SIG-M5 treated with dmso at 0.1 percent for 504 hours (cell line): ENCODE data around the gene ABLIM3.

ENCODE experiments used
- DNase-seq: peaks from one replicate; lab custom pipeline; 2025; ENCODE audit not compliant: unreplicated experiment; lab: John Stamatoyannopoulos, UW

Gene ABLIM3

GRCh38 chr5:149133795-149134777 is 7.2 kb upstream of the ABLIM3 start:
- DNase-seq: no peak

GRCh38 chr5:149134778-149135500 is 6.4 kb upstream of the ABLIM3 start:
- no peak for DNase-seq

GRCh38 chr5:149135536-149136201 is 5.6 kb upstream of the ABLIM3 start:
- DNase-seq: no peak

- no peak for DNase-seq
Observed at GRCh38 chr5:149138182-149138923, 2.9 kb upstream of the ABLIM3 start.

GRCh38 chr5:149140197-149141002 is 893 bp upstream of the ABLIM3 start:
- DNase-seq: no peak

- no peak for DNase-seq
Observed at GRCh38 chr5:149141957-149142851, 911 bp downstream of the ABLIM3 start.

GRCh38 chr5:149143470-149143869 is 2.2 kb downstream of the ABLIM3 start:
- no peak for DNase-seq

GRCh38 chr5:149144637-149145036 is 3.3 kb downstream of the ABLIM3 start:
- no peak for DNase-seq

GRCh38 chr5:149145138-149145537 is 3.8 kb downstream of the ABLIM3 start:
- DNase-seq: no peak

- DNase-seq: no peak
Observed at GRCh38 chr5:149147676-149148075, 6.4 kb downstream of the ABLIM3 start.

- no peak for DNase-seq
Observed at GRCh38 chr5:149149942-149150341, 8.6 kb downstream of the ABLIM3 start.

- peak; percentile 7 for DNase-seq
Observed at GRCh38 chr5:149150457-149150856, 9.2 kb downstream of the ABLIM3 start.

- DNase-seq: no peak
Observed at GRCh38 chr5:149151717-149152116, 10.4 kb downstream of the ABLIM3 start.

- DNase-seq: no peak
Observed at GRCh38 chr5:149152317-149152746, 11.0 kb downstream of the ABLIM3 start.

- DNase-seq: peak; percentile 19
Observed at GRCh38 chr5:149153193-149153750, 12.0 kb downstream of the ABLIM3 start.

- peak; percentile 85 for DNase-seq
Observed at GRCh38 chr5:149153751-149154610, 12.7 kb downstream of the ABLIM3 start.

- DNase-seq: no peak
Observed at GRCh38 chr5:149154650-149155049, 13.4 kb downstream of the ABLIM3 start.
